Fibroblast of peridontal ligament (primary cell): Measurements from ENCODE around the gene S100A8.

Experiments used
- DNase-seq: peaks from one replicate; pipeline ENCODE4 v3.0.0-alpha.2; 2010; ENCODE audit errors: extremely low read depth

Gene S100A8

GRCh38 chr1:153392822-153393221 lies 1.9 kb upstream of the S100A8 start:
- no peak for DNase-seq

- DNase-seq: no peak
These were observed 1.4 kb upstream of the S100A8 start for GRCh38 chr1:153392258-153392657.

GRCh38 chr1:153389973-153390879 lies 647 bp downstream of the S100A8 start:
- DNase-seq: no peak

GRCh38 chr1:153389401-153389800 lies 1.5 kb downstream of the S100A8 start:
- no peak for DNase-seq

- no peak for DNase-seq
These were observed 3.1 kb downstream of the S100A8 start for GRCh38 chr1:153387785-153388184.

GRCh38 chr1:153387001-153387400 lies 3.9 kb downstream of the S100A8 start:
- DNase-seq: no peak

DNA sequence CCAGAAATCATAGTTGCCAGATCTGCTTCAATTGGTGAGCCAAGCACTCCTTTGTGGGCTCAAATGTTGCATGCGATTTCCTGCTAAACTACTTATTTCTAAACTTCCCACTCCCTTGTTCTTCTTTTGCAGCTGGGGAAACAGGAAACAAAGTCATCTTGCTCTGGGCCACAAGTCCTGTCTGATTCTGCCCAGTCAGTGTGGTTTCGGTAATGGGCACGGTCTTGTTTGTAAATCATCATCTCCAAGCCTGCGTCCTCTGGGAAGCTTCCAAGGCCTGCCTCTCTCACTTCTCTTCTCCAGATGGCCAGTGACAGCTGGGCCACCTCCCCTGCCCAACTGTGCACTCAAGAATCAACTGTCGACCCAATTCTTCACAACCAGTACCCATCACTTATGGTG lies 4.4 kb downstream of the S100A8 start:
- DNase-seq: no peak

- no peak for DNase-seq
These were observed 5.8 kb downstream of the S100A8 start for GRCh38 chr1:153384958-153385580.

GRCh38 chr1:153380711-153381110 lies 10.2 kb downstream of the S100A8 start:
- no peak for DNase-seq

- no peak for DNase-seq
These were observed 11.3 kb downstream of the S100A8 start for GRCh38 chr1:153379591-153379990.

GRCh38 chr1:153375511-153375910 lies 15.4 kb downstream of the S100A8 start, which contains the start of gene S100A12:
Gene S100A12, minus strand, starts transcription at chr1:153375621. Its CDS starts 1,029 bp downstream, at chr1:153374592.
- peak; percentile 83 for DNase-seq

DNA sequence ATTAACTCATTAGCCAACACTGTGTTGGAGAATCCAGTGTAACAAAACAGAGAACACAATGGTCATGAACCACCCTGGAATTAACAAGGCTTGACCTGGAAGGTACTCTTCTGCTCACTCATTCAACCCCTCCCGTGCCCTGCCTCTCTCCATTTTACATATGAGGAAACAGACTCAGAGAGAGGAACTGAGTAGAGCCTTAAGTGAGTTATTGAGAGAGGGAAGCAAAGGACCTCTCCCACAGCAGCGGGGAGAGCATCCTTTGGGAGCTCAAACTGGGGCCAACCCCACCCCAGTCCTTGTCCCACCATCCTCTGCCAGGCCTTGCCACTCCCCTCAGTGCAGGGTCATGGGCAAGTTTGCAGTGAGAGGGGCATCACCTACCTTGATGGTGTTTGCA lies 16.8 kb downstream of the S100A8 start:
- DNase-seq: no peak

- DNase-seq: no peak
These were observed 18.3 kb downstream of the S100A8 start for GRCh38 chr1:153372571-153372970.

GRCh38 chr1:153371231-153371630 lies 19.6 kb downstream of the S100A8 start:
- DNase-seq: no peak

DNA sequence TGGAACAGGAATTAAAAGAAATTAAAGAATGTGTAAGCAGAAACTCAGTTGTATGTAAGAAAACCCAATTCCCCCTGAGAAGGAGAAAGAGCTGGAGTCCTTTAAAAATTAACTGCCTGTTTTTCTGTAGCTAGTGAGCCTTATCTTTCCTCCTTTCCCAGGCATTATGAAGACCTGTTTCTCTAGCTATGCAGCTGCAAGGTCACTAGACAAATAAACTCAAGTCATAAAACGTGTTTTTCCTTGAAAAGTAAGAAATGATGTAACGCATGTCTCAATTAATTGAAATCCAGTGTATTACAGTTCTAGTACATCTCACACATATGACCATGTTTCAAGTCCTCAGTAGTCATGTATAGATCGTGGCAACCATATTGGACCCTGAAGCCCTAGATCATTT lies 20.7 kb downstream of the S100A8 start:
- DNase-seq: no peak

GRCh38 chr1:153368495-153368894 lies 22.4 kb downstream of the S100A8 start:
- DNase-seq: no peak

GRCh38 chr1:153367090-153367489 lies 23.8 kb downstream of the S100A8 start:
- no peak for DNase-seq

- no peak for DNase-seq
These were observed 24.6 kb downstream of the S100A8 start for GRCh38 chr1:153366261-153366660.

DNA sequence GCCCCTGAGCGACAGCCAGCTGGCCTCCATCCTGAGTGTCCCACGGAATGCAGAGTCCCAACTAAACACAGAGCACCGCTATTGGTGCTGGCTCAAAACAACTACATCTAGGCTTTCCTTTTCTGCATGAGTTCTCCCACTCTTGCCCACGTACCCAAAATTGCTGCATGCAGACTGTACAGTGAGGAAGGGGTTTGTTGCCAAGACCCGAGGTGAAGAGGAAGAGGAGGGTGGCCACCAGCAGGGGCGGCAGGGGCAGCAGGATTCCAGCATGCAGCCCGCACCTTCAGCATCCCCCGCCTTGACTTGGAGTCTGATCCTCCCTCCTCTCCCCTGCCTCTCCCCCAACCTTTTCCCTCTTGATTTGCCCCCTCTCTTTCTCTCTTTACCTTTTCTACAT lies 25.2 kb downstream of the S100A8 start:
- no peak for DNase-seq

GRCh38 chr1:153364766-153365666 lies 25.9 kb downstream of the S100A8 start:
- no peak for DNase-seq

DNA sequence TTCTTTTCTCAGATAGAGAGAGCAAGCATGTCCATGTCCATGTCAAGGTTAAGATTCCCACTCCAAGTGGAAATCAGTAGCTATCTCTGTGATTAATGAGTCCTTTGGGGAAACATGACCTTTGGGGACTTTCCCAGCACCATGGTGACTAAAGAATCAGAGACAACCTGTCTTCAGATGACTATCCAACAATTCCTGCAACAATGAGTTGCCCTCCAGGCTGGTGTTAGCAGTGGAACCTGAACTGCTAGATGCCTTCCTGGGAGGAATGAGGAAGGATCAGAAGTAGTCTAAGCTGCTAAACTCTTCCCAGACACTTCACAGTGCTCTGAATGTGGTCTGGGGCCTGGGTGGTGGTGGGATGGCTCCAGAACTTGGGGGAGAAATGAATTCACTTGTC lies 26.7 kb downstream of the S100A8 start:
- DNase-seq: no peak

DNA sequence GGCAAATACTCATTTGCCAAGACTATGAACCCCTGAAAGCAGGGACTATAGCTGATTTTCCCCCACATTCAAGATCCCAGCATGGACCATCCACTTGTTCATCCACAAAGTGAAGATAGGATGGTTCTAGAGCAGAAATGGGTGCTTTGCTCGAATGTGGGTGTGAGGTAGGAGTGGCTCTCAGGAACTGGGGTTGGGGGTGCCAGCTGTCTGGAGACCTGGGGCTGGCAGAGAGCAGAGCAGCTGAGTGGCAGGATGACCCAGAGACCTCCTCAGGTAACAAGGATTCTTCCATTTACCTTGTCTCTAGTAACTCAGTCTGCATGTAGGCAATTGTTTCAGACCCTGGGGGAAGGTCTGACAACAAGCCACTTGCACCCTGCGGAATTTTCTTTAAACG lies 27.2 kb downstream of the S100A8 start:
- no peak for DNase-seq
